T-helper 1 cell treated with Interleukin-12 subunit alpha and Interleukin-12 subunit beta and Interleukin-4 antibody, amounts not matched to agents 30 μg/mL and 1 μg/mL, for 36 hours (primary cell): Measurements from ENCODE around the gene CCNT1.

Source experiments
- H3K27ac Mint-ChIP-seq: one replicate; pipeline ENCODE4 v1.8.0; 2021; ENCODE audit warnings: mild to moderate bottlenecking, mixed read lengths
- H3K27me3 Mint-ChIP-seq: one replicate; pipeline ENCODE4 v1.8.0; 2021; ENCODE audit warnings: low read depth, mixed read lengths
- H3K36me3 Mint-ChIP-seq: one replicate; pipeline ENCODE4 v1.8.0; 2021; ENCODE audit warnings: low read depth, mixed read lengths
- H3K4me1 Mint-ChIP-seq: one replicate; pipeline ENCODE4 v1.8.0; 2021; ENCODE audit warnings: low read depth, mixed read lengths
- H3K4me3 Mint-ChIP-seq: one replicate; pipeline ENCODE4 v1.8.0; 2021; ENCODE audit warnings: mild to moderate bottlenecking, moderate library complexity, mixed read lengths
- H3K9me3 Mint-ChIP-seq: one replicate; pipeline ENCODE4 v1.8.0; 2021; ENCODE audit warnings: mixed read lengths

Gene CCNT1

DNA sequence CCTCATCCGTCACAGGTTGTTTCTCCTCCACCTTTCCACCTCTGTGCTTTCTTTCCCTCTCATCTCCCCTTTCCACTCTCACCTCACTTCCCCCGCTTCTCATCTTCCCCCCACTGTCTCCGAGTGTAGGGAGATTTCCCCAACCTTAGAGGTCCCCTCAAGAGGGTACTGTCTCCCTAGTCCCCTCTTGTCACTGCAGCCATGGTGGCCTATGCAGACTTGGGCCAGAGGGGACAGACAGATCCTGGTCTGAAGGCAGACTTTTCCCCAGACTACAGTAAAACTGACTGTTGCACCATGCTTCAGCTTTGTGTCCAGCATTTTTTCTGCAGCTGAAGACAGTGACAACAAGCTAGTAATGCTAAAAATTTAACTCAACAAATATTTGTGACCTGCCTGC lies 75.7 kb downstream of the CCNT1 start:
- H3K36me3 Mint-ChIP-seq = peaks cover 21% of the 10 kb centered on the region
- H3K27ac Mint-ChIP-seq = no peak overlapping the region
- peaks cover 6% of the 10 kb centered on the region for H3K9me3 Mint-ChIP-seq
- no peaks in the 10 kb centered on the region for H3K27me3 Mint-ChIP-seq
- no peaks in the 10 kb centered on the region for H3K4me1 Mint-ChIP-seq
- no peak overlapping the region for H3K4me3 Mint-ChIP-seq

DNA sequence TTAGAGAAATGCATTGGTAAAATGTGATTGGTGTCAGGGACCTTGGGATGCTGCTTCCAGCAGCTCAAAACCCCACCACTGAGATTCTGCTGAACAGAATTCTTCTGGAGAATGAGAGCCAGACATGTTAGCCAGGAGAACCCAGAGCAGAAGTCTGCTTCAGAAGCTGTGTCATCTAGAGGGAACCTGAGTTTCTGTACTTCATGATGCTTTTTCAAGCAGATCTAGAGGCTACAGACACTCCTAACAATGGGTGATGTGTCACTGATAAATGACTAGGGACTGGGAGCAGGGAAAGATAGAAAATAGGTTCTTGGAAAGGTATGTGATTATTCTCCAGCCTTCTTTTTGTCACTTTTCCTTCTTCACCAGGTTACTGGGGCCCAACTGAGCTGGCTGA lies 76.1 kb downstream of the CCNT1 start:
- Mint-ChIP-seq H3K27me3 (no peaks in the 10 kb centered on the region), H3K4me1 (no peaks in the 10 kb centered on the region), H3K27ac (no peak overlapping the region), H3K36me3 (peaks cover 21% of the 10 kb centered on the region), H3K9me3 (peaks cover 6% of the 10 kb centered on the region), H3K4me3 (no peak overlapping the region)
